NCI-H1436 treated with DMSO at 0.1 percent for 48 hours (cell line): ENCODE measurements around the gene TTC3.
"Not testable (repeated sequence)": the region's sequence is repeated elsewhere in the genome, so short reads cannot be mapped to it uniquely, and the experiment has no call there.

Experiments used
- DNase-seq: peaks from one replicate; lab custom pipeline; 2025; lab: John Stamatoyannopoulos, UW

TTC3 gene, protein sequence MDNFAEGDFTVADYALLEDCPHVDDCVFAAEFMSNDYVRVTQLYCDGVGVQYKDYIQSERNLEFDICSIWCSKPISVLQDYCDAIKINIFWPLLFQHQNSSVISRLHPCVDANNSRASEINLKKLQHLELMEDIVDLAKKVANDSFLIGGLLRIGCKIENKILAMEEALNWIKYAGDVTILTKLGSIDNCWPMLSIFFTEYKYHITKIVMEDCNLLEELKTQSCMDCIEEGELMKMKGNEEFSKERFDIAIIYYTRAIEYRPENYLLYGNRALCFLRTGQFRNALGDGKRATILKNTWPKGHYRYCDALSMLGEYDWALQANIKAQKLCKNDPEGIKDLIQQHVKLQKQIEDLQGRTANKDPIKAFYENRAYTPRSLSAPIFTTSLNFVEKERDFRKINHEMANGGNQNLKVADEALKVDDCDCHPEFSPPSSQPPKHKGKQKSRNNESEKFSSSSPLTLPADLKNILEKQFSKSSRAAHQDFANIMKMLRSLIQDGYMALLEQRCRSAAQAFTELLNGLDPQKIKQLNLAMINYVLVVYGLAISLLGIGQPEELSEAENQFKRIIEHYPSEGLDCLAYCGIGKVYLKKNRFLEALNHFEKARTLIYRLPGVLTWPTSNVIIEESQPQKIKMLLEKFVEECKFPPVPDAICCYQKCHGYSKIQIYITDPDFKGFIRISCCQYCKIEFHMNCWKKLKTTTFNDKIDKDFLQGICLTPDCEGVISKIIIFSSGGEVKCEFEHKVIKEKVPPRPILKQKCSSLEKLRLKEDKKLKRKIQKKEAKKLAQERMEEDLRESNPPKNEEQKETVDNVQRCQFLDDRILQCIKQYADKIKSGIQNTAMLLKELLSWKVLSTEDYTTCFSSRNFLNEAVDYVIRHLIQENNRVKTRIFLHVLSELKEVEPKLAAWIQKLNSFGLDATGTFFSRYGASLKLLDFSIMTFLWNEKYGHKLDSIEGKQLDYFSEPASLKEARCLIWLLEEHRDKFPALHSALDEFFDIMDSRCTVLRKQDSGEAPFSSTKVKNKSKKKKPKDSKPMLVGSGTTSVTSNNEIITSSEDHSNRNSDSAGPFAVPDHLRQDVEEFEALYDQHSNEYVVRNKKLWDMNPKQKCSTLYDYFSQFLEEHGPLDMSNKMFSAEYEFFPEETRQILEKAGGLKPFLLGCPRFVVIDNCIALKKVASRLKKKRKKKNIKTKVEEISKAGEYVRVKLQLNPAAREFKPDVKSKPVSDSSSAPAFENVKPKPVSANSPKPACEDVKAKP (N-terminal part only)

DNA sequence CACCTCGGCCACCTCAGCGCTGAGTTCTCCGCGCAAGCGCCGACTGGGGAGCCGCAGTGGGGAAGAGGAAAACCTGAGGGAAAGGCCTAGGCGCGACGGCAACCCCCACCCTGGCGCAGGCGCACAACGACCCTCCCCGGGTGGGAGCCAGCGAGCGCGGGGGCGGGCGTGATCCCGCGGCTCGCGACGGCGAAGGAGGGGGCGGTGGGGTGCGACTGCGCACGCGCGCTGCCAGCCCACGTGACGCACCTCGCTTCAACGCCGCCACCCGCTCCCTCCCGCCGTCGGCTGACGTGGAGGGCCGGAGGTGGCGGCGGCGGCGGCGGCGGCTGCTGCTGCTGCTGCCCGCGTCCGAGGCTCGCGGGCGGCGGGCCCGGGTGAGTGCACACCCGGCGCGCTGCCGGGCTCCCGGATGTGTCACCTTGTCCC, at the start of gene TTC3, which contains the start of gene PIGP:
TTC3 (plus strand) TSS at position 267 of the 429 bp plus-strand sequence. CDS start 14,004 bp downstream, outside the sequence.
PIGP (minus strand) TSS at position 84 of the 429 bp plus-strand sequence. CDS start 556 bp downstream, outside the sequence.
- DNase-seq: peak; percentile 72

- DNase-seq: no peak
These were observed 46.6 kb upstream of the TTC3 start for GRCh38 chr21:37026499-37026898.

DNA sequence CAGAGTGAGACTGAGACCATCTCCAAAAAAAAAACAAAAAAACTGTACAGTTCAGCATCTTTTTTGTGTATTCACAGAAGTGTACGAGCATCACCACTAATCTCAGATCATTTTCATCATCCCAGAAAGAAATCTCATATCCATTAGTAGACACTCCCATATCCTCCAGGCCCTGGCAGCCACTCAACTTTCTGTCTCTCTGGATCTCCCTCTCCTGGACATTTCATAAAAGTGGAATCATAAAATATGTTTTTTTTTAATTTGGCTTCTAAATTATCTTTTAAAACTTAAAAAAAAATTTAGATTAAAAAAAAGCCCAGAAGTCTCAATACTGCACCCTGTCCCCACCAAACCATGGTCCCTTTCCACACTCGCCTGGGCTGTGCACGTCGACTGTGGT, 44.5 kb upstream of the TTC3 start:
- DNase-seq: no peak

DNA sequence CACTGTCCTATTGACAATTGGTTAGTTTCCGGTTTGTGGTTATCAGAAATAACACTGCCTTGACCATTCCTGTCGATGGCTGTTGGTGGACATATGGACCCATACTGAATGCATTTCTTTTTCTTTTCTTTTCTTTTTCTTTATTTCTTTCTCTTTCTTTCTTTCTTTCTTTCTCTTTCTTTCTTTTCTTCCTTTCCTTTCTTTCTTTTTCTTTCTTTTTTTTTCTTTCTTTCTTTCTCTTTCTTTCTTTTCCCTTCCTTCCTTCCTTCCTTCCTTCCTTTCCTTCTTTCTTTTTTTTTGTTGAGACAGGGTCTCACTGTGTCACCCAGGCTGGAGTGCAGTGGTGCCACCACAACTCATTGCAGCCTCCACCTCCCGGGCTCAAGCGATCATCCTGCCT, 42.2 kb upstream of the TTC3 start:
- DNase-seq: no peak

DNA sequence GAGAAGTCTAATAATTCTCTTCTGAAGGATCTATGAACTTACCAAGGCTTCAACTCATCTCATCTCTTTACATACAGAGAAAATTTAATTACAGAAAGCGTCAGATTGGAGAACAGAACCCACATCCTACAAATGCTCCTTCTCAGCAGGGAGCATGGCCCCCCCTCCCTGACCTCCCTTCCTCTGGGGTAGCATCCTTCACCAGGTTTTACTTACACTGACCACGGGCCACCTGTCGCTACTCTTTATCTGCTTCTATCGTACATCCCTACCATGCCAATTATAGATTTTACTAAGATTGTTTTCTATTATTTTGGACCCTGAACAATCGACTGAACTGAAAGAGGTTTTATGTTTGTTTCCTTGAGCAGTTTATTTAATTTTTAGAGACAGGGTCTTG, 40.8 kb upstream of the TTC3 start:
- no peak for DNase-seq

DNA sequence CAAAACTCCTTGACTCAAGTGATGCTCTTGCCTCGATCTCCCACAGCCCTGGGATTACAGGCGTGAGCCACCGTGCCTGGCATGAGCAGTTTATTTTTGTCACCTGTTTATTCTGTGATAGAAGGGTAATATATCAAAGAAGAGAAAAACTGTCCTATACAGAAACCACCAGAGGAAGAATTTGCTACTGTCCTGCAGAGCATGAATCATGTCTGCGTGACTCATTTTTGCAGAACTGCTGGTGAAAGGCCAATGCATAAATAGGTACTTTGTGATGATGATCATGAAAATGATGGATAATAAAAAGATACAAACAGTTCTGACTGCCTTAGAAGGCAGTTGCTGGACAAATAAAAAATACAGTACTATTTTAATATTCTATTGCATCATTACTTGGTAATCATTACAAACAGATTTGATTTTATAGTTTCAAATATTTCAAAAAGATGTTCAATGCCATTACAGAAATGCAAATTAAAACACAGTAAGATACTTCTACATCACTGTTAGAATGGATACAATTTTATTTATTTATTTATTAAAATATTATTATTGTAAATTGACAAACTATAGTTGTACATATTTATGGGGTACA, 40.1 kb upstream of the TTC3 start:
- DNase-seq: no peak

GRCh38 chr21:37034394-37034793, 38.7 kb upstream of the TTC3 start:
- DNase-seq: not testable (repeated sequence)

DNA sequence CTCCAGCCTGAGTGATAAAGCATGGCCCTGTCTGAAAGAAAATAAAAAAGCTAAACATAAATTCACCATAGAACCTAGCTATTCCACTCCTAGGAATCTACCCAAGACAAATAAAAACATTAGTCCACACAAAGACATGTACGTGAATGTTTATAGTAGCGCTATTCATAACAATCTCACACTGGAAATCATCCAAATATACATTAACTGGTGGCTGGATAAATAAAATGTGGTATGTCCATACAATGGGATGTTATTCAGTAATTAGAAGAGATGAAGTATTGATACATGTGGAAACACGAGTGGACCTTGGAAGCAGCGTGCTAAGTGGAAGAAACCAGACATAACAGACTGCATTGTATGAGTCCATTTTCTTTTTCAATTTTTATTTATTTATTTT, 36.9 kb upstream of the TTC3 start:
- no peak for DNase-seq

DNA sequence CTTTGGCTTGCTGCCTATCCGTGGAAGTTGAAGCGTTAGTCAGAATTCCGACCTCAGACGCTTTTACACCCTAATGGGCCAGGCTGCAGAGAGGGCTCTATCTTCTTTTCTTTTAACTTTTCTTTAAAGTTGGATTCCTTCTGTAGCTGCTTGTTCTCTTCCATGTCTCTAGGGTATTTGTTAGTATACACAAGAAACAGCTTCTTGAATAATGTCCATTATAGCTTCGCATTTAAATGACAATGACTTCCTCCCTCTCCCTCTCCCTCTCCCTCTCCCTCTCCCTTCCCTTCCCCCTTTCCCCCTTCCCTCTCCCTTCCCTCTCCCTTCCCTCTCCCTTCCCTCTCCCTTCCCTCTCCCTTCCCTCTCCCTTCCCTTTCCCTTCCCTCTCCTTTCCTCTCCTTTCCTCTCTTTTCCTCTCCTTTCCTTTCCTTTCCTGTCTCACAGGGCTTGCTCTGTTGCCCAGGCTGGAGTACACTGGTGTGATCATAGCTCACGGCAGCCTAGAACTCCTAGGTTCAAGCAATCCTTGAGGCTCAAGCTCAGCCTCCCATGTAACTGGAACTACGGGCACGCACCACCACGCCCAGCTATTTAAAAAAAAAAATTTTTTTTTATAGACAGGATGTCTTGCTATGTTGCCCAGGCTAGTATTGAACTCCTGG, 33.5 kb upstream of the TTC3 start:
- no peak for DNase-seq

- DNase-seq: no peak
These were observed 32.8 kb upstream of the TTC3 start for GRCh38 chr21:37040212-37040611.

DNA sequence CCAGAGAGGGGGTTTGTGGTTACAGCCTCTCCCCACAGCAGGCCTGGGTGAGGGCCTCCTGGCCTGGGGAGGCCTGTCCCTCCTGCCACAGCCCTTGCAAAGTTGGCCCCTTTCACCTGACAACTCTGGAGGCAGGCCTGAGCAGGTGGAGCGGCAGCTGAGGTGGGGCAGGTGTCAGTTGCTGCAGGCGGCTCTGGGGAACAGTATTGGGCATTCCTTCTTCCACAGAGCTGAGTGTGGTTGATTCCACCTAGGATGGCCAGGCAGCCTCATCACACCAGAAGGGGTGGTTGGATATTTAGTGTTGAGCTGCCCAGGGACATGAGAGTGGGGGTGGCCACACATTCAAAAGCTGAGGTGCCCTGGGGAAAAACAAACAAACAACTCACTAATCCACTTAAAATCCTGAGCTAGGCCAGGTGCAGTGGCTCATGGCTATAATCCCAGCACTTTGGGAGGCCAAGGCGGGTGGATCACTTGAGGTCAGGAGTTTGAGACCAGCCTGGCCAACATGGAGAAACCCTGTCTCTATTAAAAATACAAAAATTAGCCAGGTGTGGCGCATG, 31.3 kb upstream of the TTC3 start:
- DNase-seq: no peak

DNA sequence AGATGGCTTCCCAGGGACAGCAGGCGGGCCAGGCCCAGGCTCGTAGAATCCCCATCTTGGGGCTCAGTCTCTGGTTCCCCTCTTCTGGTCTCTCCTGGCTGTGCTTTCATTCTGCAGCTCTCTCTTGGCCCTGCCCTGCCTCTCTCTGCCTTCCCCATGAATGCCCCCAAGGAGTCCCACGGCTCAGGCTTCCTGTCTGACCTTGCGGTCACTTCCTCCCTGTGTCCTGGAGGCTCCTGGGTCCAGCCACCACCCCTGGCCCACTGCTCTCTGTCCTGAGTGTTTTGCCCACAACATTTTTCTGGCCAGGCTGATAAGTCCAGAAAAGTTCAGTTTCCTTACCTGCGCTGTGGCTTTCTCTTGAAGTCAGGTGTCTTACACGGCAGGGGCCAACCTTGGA, 29.2 kb upstream of the TTC3 start:
- DNase-seq: no peak

- no peak for DNase-seq
These were observed 28.4 kb upstream of the TTC3 start for GRCh38 chr21:37044643-37045042.

- DNase-seq: no peak
These were observed 27.9 kb upstream of the TTC3 start for GRCh38 chr21:37045149-37045548.

GRCh38 chr21:37045556-37045955, 27.5 kb upstream of the TTC3 start:
- no peak for DNase-seq

DNA sequence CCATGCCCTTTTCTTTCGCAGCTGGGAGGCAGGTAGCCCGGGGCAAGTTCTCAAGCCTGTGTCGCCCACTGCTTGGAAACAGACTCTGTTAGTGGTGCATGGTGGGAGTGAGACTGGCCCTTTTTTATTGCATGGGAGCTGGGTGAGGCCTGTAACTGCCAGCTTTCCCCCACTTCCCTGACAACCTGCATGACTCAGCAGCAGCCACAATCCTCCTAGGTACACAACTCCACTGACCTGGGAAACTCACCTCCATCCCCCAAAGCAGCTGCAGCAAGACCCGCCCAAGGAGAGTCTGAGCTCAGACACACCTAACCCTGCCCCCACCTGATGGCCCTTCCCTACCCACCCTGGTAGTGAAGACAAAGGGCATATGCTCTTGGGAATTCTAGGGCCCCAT, 26.0 kb upstream of the TTC3 start:
- DNase-seq: no peak

- not testable (repeated sequence) for DNase-seq
These were observed 23.3 kb upstream of the TTC3 start for GRCh38 chr21:37049741-37050140.

GRCh38 chr21:37055271-37055855, 17.7 kb upstream of the TTC3 start:
- DNase-seq: no peak

GRCh38 chr21:37057614-37058013, 15.4 kb upstream of the TTC3 start:
- no peak for DNase-seq

- no peak for DNase-seq
These were observed 14.8 kb upstream of the TTC3 start for GRCh38 chr21:37058261-37058660.
